Measurements from ENCODE around the gene MATK. TPM values are rescaled to one million over a fixed set of nuclear protein-coding genes. Genes with fewer than 3 reads are reported as not detected.
"Not testable (repeated sequence)": the region's sequence is repeated elsewhere in the genome, so short reads cannot be mapped to it uniquely, and the experiment has no call there.

The MATK gene
- polyA plus RNA-seq, 1 experiment = not detected

- Histone ChIP-seq H3K9me3 (ENCODE audit: control insufficient read depth, insufficient read depth, low read length) (no peaks in the 10 kb centered on the region; the same call in 1 of the 2 replicates), H3K4me3 (ENCODE audit: low read depth, low read length) (no peak overlapping the region), H3K27me3 (ENCODE audit: control insufficient read depth, insufficient read depth, low read length) (peaks cover 4% of the 10 kb centered on the region), H3K27ac (ENCODE audit: low read depth, low read length) (no peak overlapping the region)
- TF ChIP-seq CTCF (IDR thresholded peaks at IDR 0.05; ENCODE audit: low read depth, low read length) = no peak
- ChIA-PET POLR2A (no interaction called here), CTCF (no interaction called here)
- no peak for DNase-seq (ENCODE audit: low read depth, low spot score)
These were observed 16.7 kb downstream of the MATK start for GRCh38 chr19:3769494-3769893.

- H3K9me3 ChIP-seq (ENCODE audit: control insufficient read depth, insufficient read depth, low read length) = no peaks in the 10 kb centered on the region; the same call in 1 of the 2 replicates
- peaks cover 1% of the 10 kb centered on the region for H3K27me3 ChIP-seq (ENCODE audit: control insufficient read depth, insufficient read depth, low read length)
- H3K4me3 ChIP-seq (ENCODE audit: low read depth, low read length) = no peak overlapping the region
- ChIA-PET CTCF (no interaction called here), POLR2A (no interaction called here)
- no peak for DNase-seq (ENCODE audit: low read depth, low spot score)
- TF ChIP-seq CTCF (IDR thresholded peaks at IDR 0.05; ENCODE audit: low read depth, low read length) = no peak
- no peak overlapping the region for H3K27ac ChIP-seq (ENCODE audit: low read depth, low read length)
These were observed 17.5 kb downstream of the MATK start for GRCh38 chr19:3768748-3769099.

- DNase-seq (ENCODE audit: low read depth, low spot score) = no peak
- POLR2A ChIA-PET = interaction anchor here (0.5 kb wide), 1 partner anchor 122 kb away, joined by 4 read pairs; no protein-coding TSS in a partner anchor
- H3K27me3 ChIP-seq (ENCODE audit: control insufficient read depth, insufficient read depth, low read length) = no peaks in the 10 kb centered on the region
- no peak for TF ChIP-seq CTCF (IDR thresholded peaks at IDR 0.05; ENCODE audit: low read depth, low read length)
- no peak overlapping the region for H3K27ac ChIP-seq (ENCODE audit: low read depth, low read length)
- H3K9me3 ChIP-seq (ENCODE audit: control insufficient read depth, insufficient read depth, low read length) = no peaks in the 10 kb centered on the region; the same call in 1 of the 2 replicates
- CTCF ChIA-PET = no interaction called here
- no peak overlapping the region for H3K4me3 ChIP-seq (ENCODE audit: low read depth, low read length)
These were observed 18.0 kb downstream of the MATK start for GRCh38 chr19:3768015-3768747.

- ChIA-PET POLR2A (no interaction called here), CTCF (no interaction called here)
- H3K9me3 ChIP-seq (ENCODE audit: control insufficient read depth, insufficient read depth, low read length) = no peaks in the 10 kb centered on the region; the same call in 1 of the 2 replicates
- no peak for DNase-seq (ENCODE audit: low read depth, low spot score)
- no peaks in the 10 kb centered on the region for H3K27me3 ChIP-seq (ENCODE audit: control insufficient read depth, insufficient read depth, low read length)
- H3K4me3 ChIP-seq (ENCODE audit: low read depth, low read length) = no peak overlapping the region
- no peak for TF ChIP-seq CTCF (IDR thresholded peaks at IDR 0.05; ENCODE audit: low read depth, low read length)
- H3K27ac ChIP-seq (ENCODE audit: low read depth, low read length) = no peak overlapping the region
These were observed 19.1 kb downstream of the MATK start for GRCh38 chr19:3767050-3767449.

GRCh38 chr19:3766520-3766919, 19.7 kb downstream of the MATK start:
- Histone ChIP-seq H3K4me3 (ENCODE audit: low read depth, low read length) (no peak overlapping the region), H3K27ac (ENCODE audit: low read depth, low read length) (no peak overlapping the region), H3K9me3 (ENCODE audit: control insufficient read depth, insufficient read depth, low read length) (no peaks in the 10 kb centered on the region; the same call in 1 of the 2 replicates), H3K27me3 (ENCODE audit: control insufficient read depth, insufficient read depth, low read length) (no peaks in the 10 kb centered on the region)
- CTCF ChIA-PET = interaction anchor here (0.6 kb wide), 1 partner anchor 1025 kb away, joined by 3 read pairs; the partner anchor contains the start of gene FEM1A
- TF ChIP-seq CTCF (IDR thresholded peaks at IDR 0.05; ENCODE audit: low read depth, low read length) = no peak
- DNase-seq (ENCODE audit: low read depth, low spot score) = no peak
- POLR2A ChIA-PET = no interaction called here

GRCh38 chr19:3765757-3766156, 20.4 kb downstream of the MATK start:
- H3K27me3 ChIP-seq (ENCODE audit: control insufficient read depth, insufficient read depth, low read length); CTCF ChIA-PET; DNase-seq (ENCODE audit: low read depth, low spot score); H3K9me3 ChIP-seq (ENCODE audit: control insufficient read depth, insufficient read depth, low read length); H3K27ac ChIP-seq (ENCODE audit: low read depth, low read length); H3K4me3 ChIP-seq (ENCODE audit: low read depth, low read length): not testable (repeated sequence)
- POLR2A ChIA-PET = interaction anchor here (0.6 kb wide), 1 partner anchor 53 kb away, joined by 3 read pairs; no protein-coding TSS in a partner anchor

Measured in AG04450 (cell line).